GM18517 (cell line): ENCODE data around the gene FOXA2.
"Not testable (repeated sequence)": the region's sequence is repeated elsewhere in the genome, so short reads cannot be mapped to it uniquely, and the experiment has no call there.

Source experiments
- ATAC-seq: cut with Tn5 transposase; IDR thresholded peaks from one replicate; pipeline ENCODE4 v1.9.1; 2021; ENCODE audit warnings: mild to moderate bottlenecking, moderate library complexity; ENCODE audit not compliant: unreplicated experiment

FOXA2 gene

DNA sequence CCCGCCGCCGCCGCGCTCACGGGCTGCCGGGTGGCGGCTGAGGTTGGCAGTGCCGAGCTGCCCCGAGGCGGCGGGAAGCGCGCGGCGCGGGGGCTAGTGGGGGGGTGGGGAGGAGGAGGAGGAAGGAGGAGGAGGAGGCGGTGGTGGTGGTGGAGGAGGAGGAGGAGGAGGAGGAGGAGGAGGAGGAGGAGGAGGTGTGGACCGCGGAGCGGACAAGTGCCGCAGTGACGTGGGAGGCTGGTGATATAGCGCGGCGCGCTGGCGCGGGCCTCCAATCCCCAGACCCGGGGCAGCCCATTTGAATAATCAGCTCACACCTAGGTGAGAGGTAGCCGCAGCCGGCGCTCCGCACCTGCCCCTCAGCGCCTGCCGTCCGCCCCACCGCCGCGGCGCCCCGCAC lies at the start of gene FOXA2:
Gene FOXA2, minus strand, starts transcription at position 51 of the 400 bp plus-strand sequence. CDS start 294 bp downstream, outside the sequence.
- no peak for ATAC-seq

DNA sequence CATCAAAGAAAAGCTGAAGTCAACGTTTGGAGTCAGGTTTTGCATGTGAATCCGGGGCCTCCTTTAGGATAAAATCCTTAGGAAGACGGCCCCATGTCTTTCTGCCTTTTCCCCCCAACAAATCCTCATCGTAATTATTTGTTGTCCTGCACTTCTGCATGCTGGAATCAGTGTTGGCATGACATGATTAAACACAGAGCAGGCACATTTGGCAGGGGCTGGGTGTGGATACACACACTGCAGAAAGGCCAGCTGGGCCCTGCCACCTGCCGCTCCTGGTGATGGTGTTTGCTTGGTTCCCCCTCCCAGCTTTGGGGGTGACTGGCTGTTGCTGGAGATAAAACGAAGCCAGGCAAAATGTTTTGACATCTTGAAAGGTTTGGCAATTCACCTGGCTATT lies 46.3 kb upstream of the FOXA2 start:
- ATAC-seq = no peak

DNA sequence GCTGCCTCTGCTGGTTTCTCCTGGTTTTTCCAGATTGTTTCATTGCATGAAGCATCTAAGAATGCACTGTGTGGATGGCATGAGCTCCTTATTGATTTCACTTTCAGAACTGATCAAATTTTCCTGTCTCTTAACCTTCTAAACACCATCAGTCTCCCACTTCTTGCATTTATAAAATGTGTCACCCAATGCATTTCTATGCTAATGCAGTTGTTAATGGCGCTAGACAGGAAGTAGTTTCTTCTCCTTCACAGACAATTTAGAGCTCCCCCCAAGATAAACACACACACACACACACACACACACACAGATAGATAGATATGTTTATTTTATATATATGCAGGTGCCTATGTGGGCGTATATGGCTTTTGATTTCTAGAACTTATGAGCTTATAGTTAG lies 45.6 kb upstream of the FOXA2 start:
- ATAC-seq = no peak

DNA sequence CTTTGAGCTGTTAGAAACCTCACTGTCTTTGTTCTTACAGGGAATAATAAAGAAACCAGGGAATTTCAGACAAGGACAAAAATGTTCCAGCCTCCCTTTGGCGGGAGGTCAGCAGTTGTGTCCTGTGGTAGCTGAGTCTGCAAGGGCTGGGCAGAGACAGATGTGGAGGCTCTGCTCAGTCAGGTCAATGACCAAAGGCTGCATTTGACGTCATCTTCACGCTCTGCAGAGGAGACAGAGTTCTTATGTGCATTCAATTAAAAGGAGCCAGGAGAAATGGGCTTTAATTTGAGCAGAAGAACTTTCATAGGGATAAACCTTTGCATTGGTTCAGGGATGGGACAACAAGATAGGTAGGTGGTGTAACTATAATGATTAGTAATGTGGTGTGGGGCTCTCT lies 45.1 kb upstream of the FOXA2 start:
- no peak for ATAC-seq

DNA sequence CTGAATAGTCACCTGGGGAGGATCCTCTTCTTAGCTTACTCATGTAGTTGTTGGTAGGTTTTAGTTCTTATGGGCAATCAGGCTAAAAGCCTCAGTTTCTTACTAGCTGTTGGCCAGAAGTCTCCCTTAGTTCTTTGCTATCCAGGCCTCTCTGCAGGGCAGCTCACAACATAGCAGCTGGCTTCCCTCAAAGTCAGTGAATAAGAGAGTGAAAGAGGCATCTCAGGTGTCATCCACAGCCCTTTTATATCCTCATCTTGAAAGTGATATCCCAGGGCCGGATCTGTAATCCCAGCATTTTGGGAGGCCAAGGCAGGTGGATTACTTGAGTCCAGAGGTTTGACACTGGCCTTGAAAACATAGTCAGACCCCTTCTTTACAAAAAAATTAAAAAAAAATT lies 42.1 kb upstream of the FOXA2 start:
- ATAC-seq = no peak

DNA sequence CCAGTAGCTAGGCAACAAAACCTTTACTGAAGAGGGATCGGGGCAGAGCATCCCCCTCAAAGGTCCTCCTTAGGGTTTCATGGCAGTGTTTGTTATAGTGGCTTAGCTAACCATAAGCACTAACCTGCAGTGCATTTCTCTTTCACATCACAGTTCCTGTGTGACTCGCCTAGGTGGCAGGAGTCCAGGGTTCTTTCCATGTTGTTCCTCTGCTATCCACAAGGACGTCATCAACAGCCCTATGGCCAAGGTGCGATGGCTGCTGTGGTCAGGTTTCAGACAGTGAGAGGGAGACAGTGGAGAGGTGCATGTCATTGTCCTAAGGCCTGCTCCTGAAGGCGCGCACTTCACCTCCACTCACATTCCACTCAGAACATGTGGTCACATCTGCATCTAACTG lies 38.8 kb upstream of the FOXA2 start:
- ATAC-seq = no peak

DNA sequence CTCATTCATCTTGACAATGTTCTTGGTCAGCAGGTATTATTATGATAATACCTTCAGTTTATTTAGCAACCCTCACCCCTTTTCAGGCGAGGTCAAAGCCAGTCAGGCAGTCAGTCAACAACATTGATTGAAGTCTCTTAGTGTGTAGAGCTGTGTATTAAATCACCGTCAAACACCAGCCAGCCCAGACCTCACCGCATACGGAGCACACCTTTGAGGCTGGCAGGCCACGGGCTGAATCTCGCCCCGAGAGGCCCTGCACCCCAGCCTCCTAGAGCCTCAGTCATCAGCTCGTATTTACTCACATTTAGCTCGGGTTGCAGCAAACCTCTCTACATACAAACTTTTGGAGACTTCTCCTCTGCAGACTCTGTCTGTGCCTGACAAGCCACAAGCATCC lies 36.0 kb upstream of the FOXA2 start:
- ATAC-seq = no peak

DNA sequence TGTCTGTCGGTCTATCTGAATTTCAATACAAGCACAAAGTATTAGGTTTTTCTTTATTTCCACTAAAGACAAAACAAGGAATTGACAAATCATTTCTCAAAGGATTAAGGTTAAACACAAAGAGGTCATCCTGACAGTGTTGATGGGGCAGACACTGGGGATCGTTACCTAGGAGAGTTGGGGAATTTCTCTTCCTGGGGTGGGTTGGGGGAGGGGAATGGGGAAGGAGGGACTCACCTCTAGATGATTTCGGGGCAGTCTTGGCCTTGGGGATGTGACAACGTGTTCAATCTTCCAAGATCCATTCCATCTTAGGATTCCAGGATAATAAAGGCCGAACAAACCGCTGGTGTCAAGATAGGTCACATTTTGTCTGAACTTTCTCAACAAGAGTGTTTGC lies 35.4 kb upstream of the FOXA2 start:
- ATAC-seq = no peak

DNA sequence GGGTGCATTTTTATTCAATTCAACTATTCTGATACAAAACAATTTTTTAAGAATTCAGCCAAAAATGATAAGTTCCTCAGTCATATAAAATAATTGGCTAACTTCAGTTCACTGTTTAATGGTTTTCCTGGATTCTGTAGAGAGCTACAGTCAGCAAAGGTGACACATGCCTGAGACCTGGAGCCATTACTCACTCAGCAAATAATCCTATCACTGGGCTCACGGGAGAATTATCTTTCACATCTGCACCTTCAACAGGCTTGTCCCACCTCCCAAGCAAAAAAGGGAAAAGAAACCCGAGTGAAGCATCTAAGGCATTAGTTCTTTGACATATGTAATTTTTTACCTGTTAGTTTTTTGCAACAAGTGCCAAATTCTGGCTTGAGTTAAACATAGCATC lies 34.9 kb upstream of the FOXA2 start:
- ATAC-seq = no peak

DNA sequence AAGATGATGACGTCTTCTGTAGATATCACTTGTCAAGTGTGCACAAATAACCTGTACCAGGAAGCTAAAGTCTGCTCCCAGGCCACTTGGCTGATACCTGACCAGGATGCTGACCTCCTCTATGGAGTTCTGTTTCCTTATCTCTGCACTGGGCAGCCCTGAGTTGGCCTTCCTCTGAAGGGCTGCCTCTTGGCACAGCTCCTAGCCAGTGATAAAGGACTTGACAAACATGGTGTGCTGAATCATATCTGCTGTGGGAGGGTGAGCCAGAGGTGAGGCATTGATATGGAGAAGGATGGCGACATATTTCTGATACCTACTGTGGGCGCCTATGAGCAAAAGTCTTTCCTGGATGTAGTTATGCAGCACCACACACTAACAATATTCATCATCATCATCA lies 32.8 kb upstream of the FOXA2 start:
- no peak for ATAC-seq

DNA sequence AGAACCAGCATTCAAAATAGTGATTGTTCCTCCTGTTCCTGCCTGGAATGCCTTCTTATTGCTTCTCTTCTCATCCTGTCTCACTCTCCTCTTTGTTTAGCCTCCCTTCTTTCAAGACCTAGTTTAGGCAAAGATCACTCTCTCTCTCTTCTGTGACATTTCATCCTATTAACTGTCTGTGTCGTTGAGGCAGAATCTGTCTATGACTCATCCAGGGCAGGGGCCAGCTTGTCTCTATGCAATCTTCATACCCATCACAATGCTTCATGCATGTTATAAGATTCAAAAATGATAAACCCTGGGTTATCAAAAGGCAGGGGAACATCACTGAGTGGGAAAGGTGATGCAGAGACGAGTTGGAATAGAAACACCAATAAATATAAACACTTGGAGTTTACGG lies 32.2 kb upstream of the FOXA2 start:
- no peak for ATAC-seq

DNA sequence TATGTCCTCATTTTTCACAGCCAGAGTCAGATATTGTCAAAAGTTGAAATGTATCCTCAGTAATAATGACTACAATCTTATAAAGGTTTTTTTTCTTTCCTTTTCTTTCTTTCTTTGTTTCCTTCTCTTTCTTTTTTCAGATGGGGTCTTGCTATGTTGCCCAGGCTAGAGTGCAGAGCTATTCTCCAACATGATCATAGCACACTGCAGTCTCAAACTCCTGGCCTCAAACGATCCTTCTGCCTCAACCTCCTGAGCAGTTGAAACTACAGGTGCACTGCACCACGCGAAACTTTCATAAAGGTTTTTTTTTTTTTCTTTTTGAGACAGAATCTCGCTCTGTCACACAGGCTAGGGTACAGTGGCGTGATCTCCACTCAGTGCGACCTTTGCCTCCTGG lies 31.1 kb upstream of the FOXA2 start:
- ATAC-seq = no peak

DNA sequence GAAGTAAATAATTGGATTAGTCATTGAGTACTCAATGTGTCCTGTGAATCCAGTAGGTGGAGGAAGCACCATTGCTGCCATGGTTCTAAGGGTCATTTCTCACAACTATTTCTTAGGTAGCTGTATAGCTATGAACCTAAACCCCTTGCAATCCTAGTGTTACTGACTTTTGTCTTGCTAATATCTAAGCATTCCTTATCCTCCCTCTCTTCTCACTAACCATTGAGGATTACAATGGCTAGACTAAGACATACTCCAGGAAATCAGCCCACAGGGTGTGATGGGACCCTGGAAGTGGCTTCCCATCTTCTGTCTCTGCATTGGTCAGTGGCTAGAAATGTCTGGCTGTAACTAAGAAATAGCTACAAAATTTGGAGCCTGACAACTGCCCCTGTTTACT lies 27.3 kb upstream of the FOXA2 start:
- ATAC-seq = no peak

DNA sequence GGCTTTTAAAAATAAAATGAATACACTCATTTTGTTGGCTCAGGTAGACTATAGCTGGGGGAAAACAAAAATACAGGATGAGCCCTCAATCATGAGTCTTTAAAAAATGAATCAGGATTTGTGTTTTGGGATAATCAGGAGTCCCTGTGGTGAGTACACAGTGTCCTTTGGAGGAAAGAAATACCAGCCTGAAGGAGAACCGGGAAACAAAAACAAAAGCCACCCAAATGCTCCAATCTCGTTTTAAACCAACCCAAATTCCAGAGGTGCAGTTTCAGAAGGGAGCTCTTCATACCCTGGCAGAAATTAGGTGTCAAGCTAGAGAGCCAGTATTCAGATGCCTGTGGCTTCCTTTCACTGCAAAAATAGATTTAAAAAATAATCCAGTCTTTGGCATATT lies 23.3 kb upstream of the FOXA2 start:
- ATAC-seq = no peak

DNA sequence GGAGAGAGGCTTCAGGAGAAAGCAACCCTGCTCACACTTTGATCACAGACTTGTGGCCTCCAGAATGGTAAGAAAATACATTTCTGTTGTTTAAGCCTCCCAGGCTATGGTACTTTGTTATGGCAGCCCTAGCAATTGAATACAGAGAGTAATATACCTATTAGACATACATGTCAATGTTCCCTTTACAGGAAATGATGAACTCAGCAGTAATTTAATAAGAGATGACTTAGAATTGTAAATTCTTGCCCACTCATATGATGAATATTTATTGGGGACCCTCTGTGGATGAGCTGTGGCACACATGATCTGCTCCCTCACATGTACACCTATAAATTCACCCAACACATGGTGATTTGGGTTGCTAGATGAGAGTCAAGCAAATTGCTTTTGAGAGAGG lies 20.4 kb upstream of the FOXA2 start:
- ATAC-seq = no peak

DNA sequence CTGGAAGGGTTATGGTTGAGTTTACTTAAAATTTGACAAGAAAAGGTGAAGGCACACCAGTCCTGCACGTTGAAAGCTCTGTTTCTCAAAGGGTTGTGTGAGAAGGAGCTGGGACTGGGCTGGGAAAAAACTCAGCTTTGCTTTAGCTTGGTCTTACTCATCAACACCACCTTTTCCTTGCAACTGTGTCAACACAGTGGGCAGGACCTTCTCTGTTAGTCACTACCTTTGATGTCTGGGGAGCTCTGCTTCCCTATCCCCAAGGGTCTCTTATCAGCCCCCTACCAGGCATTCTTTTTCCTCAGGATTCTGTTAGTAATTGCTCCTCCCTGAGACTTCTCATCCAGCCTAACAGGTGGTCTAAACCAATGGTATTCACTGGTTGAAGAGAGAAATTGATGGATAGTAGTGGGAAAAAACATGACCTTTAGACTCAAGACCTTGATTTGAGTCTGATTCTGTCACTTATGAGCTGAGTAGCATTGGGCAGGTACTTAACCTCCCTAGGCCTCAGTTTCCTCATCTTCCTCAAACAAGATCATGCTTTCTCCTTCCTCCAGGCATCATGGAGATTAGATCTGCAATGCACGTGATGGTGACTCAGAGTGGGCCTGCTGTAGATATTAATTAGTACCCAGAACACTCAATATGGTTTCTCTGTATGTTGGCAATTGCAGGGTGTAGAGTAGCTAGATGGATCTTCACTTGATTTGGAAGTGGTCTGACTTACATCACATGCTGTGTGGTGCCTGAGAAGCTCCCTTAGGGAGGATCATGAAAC lies 17.2 kb upstream of the FOXA2 start:
- ATAC-seq = no peak

DNA sequence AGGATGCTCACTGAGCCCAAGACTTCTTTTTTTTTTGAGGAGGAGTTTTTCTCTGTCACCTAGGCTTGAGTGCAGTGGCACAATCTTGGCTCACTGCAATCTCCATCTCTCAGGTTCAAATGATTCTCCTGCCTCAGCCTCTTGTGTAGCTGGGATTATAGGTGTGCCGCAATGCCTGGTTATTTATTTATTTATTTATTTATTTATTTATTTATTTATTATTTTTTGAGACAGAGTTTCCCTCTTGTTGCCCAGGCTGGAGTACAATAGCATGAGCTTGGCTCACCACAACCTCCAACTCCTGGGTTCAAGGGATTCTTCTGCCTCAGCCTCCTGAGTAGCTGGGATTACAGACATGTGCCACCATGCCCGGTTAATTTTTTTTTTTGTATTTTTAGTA lies 14.9 kb upstream of the FOXA2 start:
- ATAC-seq = not testable (repeated sequence)

DNA sequence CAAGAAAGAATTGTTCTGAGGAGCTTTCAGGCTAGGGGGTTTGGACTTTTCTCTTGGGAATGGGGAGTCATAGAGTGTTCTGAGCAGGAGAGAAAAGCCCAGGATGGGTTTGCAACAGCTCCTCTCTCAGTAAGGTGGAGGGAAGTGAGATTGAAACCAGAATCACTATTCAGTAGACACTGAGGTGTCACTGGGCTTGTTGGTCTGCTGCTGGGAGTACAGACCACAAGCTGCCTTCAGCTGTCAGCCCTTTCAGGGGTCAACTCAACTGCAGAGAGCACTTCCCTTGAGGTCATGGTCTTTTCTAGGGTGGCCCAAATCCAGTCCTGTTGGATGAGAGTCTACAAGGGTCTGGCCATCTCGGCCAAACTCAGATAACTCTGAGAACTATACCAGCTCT lies 12.9 kb upstream of the FOXA2 start:
- ATAC-seq = no peak

DNA sequence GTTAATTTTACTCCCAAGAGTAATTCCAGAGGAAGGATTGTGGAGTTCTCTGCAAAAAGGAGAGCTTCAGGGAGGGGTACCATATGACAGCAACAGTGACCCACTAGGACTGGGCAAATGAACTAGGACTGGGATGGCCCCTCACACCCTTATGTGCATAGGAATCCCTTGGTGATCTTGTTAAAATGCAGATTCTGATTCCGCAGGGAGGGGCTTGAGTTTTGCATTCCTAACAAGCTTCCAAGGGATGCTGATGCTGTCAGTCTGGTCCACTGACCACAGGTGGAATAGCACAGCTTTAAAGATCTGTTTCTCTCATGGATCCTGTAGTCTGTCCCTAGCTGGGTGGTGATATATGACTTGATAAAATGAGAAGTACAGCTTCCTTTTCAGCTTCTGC lies 6.3 kb upstream of the FOXA2 start:
- ATAC-seq = no peak

DNA sequence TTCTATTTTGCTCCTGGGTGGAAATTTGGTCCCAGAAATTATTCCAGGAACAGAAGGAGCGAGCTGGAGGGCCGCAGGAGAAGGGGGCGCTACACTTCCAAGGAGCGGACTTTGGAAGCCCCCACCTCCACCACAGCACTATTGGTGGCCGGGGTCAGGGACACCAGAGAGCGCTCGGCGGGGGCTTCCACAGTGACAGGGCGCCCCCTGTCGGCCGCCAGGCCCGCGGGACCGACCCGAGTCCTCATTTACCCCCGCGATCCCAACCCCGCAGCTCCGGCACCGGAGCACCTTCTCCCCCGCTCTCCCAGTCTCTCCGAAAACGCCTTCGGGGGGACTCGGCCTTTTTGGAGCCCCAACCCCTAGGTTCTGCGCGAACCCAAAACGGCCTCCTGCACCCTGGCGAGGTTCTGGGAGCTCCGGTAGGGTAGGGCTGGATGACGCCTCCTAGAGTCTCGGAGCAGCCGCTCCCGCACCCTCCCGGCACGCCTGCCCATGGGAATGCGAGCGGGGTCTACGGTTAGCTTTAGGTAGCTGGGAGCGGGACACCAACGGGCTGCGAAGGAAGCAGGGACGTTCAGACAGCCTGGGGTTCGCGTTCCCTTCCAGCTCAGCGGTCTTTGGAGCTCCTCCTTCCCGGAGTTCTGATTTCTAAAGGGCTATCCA lies 2.4 kb upstream of the FOXA2 start:
- ATAC-seq = no peak

DNA sequence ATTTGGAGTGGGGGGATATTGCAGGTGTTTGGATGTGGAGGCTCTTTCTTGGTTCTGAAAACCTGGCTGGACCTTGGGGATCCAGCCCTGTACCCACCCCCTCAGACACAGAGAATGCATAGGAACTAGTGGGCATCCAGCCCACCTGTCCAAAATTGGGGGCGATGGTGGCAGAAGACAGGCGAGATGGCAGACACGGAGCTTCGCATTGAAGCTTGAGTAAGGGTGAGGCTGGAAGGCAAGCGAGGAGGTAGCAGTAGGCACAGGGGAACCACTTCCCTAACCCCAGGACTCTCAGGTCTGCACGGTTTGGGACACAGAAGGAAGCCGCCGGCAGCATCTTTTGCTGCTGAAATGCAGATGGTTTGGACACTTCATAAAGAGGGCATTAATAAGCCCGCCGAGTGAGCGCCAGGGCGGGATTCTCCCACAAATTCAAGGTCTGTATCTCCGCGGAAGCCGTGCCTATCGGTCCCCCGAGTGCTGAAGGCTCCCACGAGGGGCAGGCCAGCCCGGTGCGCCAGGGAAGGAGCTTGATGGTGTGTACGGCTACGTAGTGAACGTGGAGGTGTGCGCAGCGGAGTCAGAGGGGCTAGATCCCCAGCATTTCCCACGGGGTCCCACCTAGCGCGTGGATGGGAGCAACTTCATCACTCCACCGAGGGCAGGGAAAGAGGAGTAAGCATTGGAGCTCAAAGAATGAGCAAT lies 1.6 kb upstream of the FOXA2 start:
- no peak for ATAC-seq
